Transverse colon (tissue), 3 donors: Measurements from ENCODE around the gene LGALS16.

ENCODE experiments used
- EP300 ChIP-seq: sonication (generic); formaldehyde crosslinking; IDR thresholded peaks from one replicate; pipeline ENCODE4 v1.6.1; 2017; ENCODE audit warnings: antibody characterized with exemption, low read depth
- POLR2A ChIP-seq: fragments of 450-650 bp; IDR thresholded peaks from one replicate; pipeline ENCODE4 v1.6.1; 2016; ENCODE audit warnings: antibody characterized with exemption, mild to moderate bottlenecking, moderate library complexity
- TF ChIP-seq, protein P1 (sequence below), 5 experiments: fragments of 200-600 bp in 3 of 5; fragments of 450-650 bp in 2 of 5; sonication (generic) in 3 of 5; IDR thresholded peaks; 1 replicate in 2 of 5; 2 replicates in 3 of 5; pipeline ENCODE4 v1.5.1; 2016 to 2017; ENCODE audit warnings: antibody characterized with exemption in 5 of 5, inconsistent platforms in 3 of 5, mild to moderate bottlenecking in 2 of 5, moderate library complexity in 1 of 5

DNA sequence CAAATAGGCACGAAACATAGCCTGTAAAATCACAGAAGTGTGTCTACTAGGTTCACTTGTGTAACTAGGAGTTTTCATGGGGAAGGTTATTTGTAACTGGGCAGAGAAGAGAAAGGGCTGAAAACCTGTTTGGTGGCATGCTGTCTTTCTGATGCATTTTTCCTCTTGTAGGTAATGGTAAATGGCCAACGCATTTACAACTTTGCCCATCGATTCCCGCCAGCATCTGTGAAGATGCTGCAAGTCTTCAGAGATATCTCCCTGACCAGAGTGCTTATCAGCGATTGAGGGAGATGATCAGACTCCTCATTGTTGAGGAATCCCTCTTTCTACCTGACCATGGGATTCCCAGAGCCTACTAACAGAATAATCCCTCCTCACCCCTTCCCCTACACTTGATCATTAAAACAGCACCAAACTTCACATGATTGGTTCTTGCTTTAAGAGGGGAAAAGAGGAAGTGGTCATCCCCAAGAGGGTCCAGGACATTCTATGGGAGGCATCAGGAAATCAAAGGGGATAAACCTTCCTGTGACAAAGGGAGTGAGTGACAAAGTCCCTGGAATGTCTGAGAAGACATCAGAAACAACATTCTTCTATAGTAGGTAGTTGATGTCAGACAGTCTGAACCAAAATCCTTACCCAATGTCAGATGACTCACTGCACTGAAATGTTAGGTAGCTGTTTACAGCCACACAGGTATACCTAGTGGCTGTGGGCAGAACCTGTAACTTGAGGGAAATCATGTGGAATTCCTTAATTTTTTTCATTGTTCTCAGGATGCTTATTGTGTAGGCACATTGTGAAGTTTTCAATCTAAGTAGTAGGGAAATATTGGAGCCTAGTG, 53.5 kb downstream of the LGALS16 start:
- TF ChIP-seq EP300, result no peak
- no peak for TF ChIP-seq POLR2A
- TF ChIP-seq, protein P1, sequence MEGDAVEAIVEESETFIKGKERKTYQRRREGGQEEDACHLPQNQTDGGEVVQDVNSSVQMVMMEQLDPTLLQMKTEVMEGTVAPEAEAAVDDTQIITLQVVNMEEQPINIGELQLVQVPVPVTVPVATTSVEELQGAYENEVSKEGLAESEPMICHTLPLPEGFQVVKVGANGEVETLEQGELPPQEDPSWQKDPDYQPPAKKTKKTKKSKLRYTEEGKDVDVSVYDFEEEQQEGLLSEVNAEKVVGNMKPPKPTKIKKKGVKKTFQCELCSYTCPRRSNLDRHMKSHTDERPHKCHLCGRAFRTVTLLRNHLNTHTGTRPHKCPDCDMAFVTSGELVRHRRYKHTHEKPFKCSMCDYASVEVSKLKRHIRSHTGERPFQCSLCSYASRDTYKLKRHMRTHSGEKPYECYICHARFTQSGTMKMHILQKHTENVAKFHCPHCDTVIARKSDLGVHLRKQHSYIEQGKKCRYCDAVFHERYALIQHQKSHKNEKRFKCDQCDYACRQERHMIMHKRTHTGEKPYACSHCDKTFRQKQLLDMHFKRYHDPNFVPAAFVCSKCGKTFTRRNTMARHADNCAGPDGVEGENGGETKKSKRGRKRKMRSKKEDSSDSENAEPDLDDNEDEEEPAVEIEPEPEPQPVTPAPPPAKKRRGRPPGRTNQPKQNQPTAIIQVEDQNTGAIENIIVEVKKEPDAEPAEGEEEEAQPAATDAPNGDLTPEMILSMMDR (IDR thresholded peaks at IDR 0.05), result no peak
